ENCODE results near the gene RCOR1. TPM values are rescaled to one million over a fixed set of nuclear protein-coding genes. Genes with fewer than 3 reads are reported as not detected.
A peak's percentile ranks its signal among the peaks of the same experiment; 100 is the strongest.

The RCOR1 gene
- total RNA-seq, 1 experiment from 2014 or later = 25.4 TPM

GRCh38 chr14:102605029-102605428 lies 12.6 kb downstream of the RCOR1 start:
- ChIA-PET POLR2A (interaction anchor here (0.7 kb wide), 1 partner anchor 154 kb away, joined by 7 read pairs; no protein-coding TSS in a partner anchor), CTCF (interaction anchor here (0.6 to 1.0 kb wide), 4 partner anchors 9 to 274 kb away, joined by 3 to 4 read pairs (median 3); no protein-coding TSS in a partner anchor)
- TF ChIP-seq NR1H2 (CRISPR knock-in tag; IDR thresholded peaks at IDR 0.05) (no peak), MLX (CRISPR knock-in tag; IDR thresholded peaks at IDR 0.05) (no peak), IRF1 (CRISPR knock-in tag; IDR thresholded peaks at IDR 0.05) (no peak), ZNF281 (CRISPR knock-in tag; IDR thresholded peaks at IDR 0.05) (no peak), NR2C2 (CRISPR knock-in tag; IDR thresholded peaks at IDR 0.05) (no peak), NFE2L1 (CRISPR knock-in tag; IDR thresholded peaks at IDR 0.05) (no peak), SMAD4 (CRISPR knock-in tag; IDR thresholded peaks at IDR 0.05) (no peak), NR3C1 (CRISPR knock-in tag; conservative IDR thresholded peaks at IDR 0.05; ENCODE audit: low read depth) (no peak), HMGA2 (CRISPR knock-in tag; IDR thresholded peaks at IDR 0.05) (no peak), HMGXB4 (CRISPR knock-in tag; IDR thresholded peaks at IDR 0.05) (no peak), ZNF671 (CRISPR knock-in tag; IDR thresholded peaks at IDR 0.05) (no peak), SMAD3 (CRISPR knock-in tag; IDR thresholded peaks at IDR 0.05; ENCODE audit: borderline replicate concordance) (no peak), ZNF219 (CRISPR knock-in tag; IDR thresholded peaks at IDR 0.05; ENCODE audit: borderline replicate concordance) (no peak), TEAD4 (CRISPR knock-in tag; IDR thresholded peaks at IDR 0.05) (no peak), RELA (CRISPR knock-in tag; IDR thresholded peaks at IDR 0.05; ENCODE audit: borderline replicate concordance) (no peak)
- peak overlapping the region; percentile 32; the same call in 1 of the 2 replicates for H3K27ac Mint-ChIP-seq
- H3K9me3 Mint-ChIP-seq = no peaks in the 10 kb centered on the region
- H3K27me3 Mint-ChIP-seq (ENCODE audit: low read depth) = no peaks in the 10 kb centered on the region; the same call in 1 of the 2 replicates
- no peak for DNase-seq (ENCODE audit: low spot score)
- peaks cover 11% of the 10 kb centered on the region; the same call in 1 of the 2 replicates for H3K4me1 Mint-ChIP-seq
- ATAC-seq = no peak
- no peak overlapping the region for H3K4me3 Mint-ChIP-seq
- H3K36me3 Mint-ChIP-seq = peaks cover 2% of the 10 kb centered on the region; the same call in 1 of the 2 replicates

GRCh38 chr14:102606296-102606695 lies 13.8 kb downstream of the RCOR1 start:
- CTCF ChIA-PET = interaction anchor here (1.7 kb wide), 1 partner anchor 12 kb away, joined by 10 read pairs; no protein-coding TSS in a partner anchor
- Mint-ChIP-seq H3K36me3 (peaks cover 2% of the 10 kb centered on the region; the same call in 1 of the 2 replicates), H3K4me3 (no peak overlapping the region), H3K27ac (0 out of 2 replicates have a peak overlapping the region, but pooled peaks have one; percentile 6), H3K9me3 (no peaks in the 10 kb centered on the region), H3K4me1 (peaks cover 11% of the 10 kb centered on the region; the same call in 1 of the 2 replicates), H3K27me3 (ENCODE audit: low read depth) (no peaks in the 10 kb centered on the region; the same call in 1 of the 2 replicates)
- ATAC-seq = no peak
- POLR2A ChIA-PET = no interaction called here
- no peak for DNase-seq (ENCODE audit: low spot score)
- TF ChIP-seq JAZF1 (CRISPR knock-in tag; IDR thresholded peaks at IDR 0.05) (no peak), MLX (CRISPR knock-in tag; IDR thresholded peaks at IDR 0.05) (no peak), FOXP4 (CRISPR knock-in tag; IDR thresholded peaks at IDR 0.05) (no peak), AR (CRISPR knock-in tag; IDR thresholded peaks at IDR 0.05) (no peak), CREB1 (CRISPR knock-in tag; IDR thresholded peaks at IDR 0.05) (no peak), CREM (CRISPR knock-in tag; IDR thresholded peaks at IDR 0.05) (no peak), ELF4 (CRISPR knock-in tag; IDR thresholded peaks at IDR 0.05; ENCODE audit: low read depth) (no peak), PREB (CRISPR knock-in tag; IDR thresholded peaks at IDR 0.05; ENCODE audit: borderline replicate concordance) (no peak), ZNF423 (CRISPR knock-in tag; IDR thresholded peaks at IDR 0.05) (no peak)
